ENCODE results near the gene MFAP5. TPM values are rescaled to one million over a fixed set of nuclear protein-coding genes. Genes with fewer than 3 reads are reported as not detected.

The MFAP5 gene, protein sequence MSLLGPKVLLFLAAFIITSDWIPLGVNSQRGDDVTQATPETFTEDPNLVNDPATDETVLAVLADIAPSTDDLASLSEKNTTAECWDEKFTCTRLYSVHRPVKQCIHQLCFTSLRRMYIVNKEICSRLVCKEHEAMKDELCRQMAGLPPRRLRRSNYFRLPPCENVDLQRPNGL
- 0.33 TPM in 1 of 2 replicates, not detected in the other for total RNA-seq

DNA sequence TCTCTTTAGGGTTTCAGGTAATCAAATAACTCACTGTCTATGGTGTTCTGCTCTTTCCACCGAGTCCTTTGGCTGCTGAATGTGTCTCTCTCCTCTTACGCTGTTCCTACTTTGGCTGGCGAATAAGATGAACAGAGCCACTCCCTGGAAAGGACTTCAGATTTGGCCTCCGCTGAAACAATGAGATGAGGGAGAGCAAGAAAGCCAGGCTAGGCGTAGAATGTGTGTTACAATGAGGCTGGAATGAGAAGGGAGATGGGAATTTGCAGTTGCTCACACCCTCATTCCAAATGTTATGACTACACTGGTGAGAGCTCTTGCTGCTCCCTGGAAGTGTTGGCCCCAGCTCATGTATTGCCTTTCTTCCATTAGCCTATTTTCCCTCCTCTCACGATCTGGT, at the start of gene MFAP5:
TSS of gene MFAP5 (minus strand) at position 234 of the 400 bp plus-strand sequence. CDS start 722 bp downstream, outside the sequence.

DNA sequence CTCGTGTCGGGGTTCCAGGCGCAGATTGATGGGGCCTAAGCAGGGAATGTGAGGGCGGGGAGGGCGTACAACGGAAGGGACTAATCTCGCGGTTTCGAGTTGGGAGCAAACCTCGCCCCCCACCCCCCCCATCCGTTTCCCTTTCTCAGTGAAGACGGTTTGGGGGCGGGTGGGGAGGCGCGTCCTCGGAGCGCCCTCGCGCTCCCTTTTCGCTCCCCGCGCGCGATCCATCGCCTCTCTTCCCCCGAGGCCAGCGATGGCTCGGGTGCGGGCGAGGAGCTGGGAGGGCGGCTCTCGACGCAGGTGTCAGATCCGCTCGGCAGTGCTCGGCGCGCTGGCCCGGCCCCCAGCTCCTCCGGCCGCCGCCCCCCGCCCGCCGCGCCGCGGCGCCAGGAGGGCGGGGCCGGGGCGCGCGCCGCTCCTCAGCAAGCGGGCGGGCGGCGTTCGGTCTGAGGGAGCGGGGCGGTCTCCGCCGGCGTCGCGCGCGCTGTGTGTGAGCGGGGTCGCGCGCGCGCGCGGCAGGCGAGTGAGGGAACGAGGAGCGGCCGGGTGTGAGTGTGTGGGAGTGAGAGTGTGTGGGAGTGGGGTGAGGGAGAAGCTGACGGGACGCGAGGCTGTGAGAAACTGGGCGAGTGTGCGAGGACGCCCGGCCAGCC, 35.0 kb upstream of the MFAP5 start, which contains the start of gene RIMKLB:
TSS of gene RIMKLB (plus strand) at position 516 of the 656 bp plus-strand sequence. CDS start 15,876 bp downstream, outside the sequence.

DNA sequence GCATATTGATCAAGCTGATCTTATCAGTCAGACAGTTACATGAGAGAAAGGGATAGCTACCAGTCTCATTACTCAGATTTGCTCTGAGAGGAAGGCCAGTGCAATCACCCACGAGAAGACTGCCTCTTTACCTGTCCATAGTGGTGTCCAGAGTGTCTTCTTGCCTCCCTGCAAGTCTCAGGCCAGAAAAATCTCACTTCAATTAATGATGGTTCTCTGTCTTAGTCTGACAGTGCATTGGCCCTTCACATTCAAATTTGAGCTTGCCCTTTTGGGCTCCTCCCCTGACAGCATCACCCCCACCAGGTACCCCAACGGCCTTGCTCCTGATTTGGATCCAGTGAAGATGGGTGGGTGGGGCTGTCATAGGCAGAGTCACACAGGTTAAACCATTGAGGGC, 50.0 kb downstream of the MFAP5 start, which contains the start of gene AICDA:
TSS of gene AICDA (minus strand) at position 231 of the 400 bp plus-strand sequence. CDS start at position 139, 92 bp downstream.

Small RNA genes lying within 50 kb of the gene (small RNA-seq; reads per million reads assigned to genes)
- not detected for gene RF00564

Other genes starting within 250 kb of the MFAP5 start
- not detected in 2 replicates for gene CLEC6A, start 206.9 kb downstream of the MFAP5 start, total RNA-seq
- not detected in 2 replicates for gene CLEC4D, start 149.3 kb downstream of the MFAP5 start, total RNA-seq
- gene CLEC4E, start 121.9 kb downstream of the MFAP5 start, total RNA-seq = not detected in 2 replicates
- not detected in 2 replicates for gene AICDA, start 50.0 kb downstream of the MFAP5 start, total RNA-seq
- gene RIMKLB, start 35.2 kb upstream of the MFAP5 start, total RNA-seq = 49.3 and 90.5 TPM in 2 replicates
- not detected in 2 replicates for gene A2ML1, start 159.8 kb upstream of the MFAP5 start, total RNA-seq